GM12878 (cell line): ENCODE data around the gene ANP32D. TPM values are rescaled to one million over a fixed set of nuclear protein-coding genes. Genes with fewer than 3 reads are reported as not detected.
"Not testable (repeated sequence)": the region's sequence is repeated elsewhere in the genome, so short reads cannot be mapped to it uniquely, and the experiment has no call there.

Source experiments
- ATAC-seq: fragments of 200-7000 bp; cut with Tn5 transposase; 3 replicates; pipeline ENCODE4 v1.9.1; 2020; ENCODE audit warnings: mild to moderate bottlenecking, moderate library complexity
- BruUV-seq: library from RNA; stranded (reverse); fragments of 400-500 nt; replicated peaks from 2 replicates; lab custom pipeline; 2021; lab: Mats Ljungman, UMichigan
- CTCF ChIA-PET: fragments of 300-600 bp; sonication (Branson Sonifier 250); formaldehyde crosslinking; extraction: SDS; loops from one replicate; lab custom pipeline; 2021; ENCODE audit warnings: inconsistent platforms; lab: Yijun Ruan, JAX
- POLR2A ChIA-PET: fragments of 350-600 bp; formaldehyde crosslinking; extraction: SDS; loops from one replicate; lab custom pipeline; 2021; ENCODE audit warnings: inconsistent platforms; lab: Charles Lee
- RAD21 ChIA-PET: fragments of 300-600 bp; sonication (Branson Sonifier 250); formaldehyde crosslinking; loops from one replicate; lab custom pipeline; 2023; ENCODE audit warnings: antibody characterized with exemption; ENCODE audit not compliant: unreplicated experiment; lab: Charles Lee
- SMC1A ChIA-PET: fragments of 300-600 bp; sonication (Branson Sonifier 250); formaldehyde crosslinking; loops from one replicate; lab custom pipeline; 2023; ENCODE audit not compliant: unreplicated experiment, uncharacterized antibody; lab: Charles Lee
- DNase-seq: peaks from one replicate; pipeline ENCODE4 v3.0.0-alpha.2; 2011; ENCODE audit warnings: low read depth, low spot score
- FAIRE-seq: peaks from 3 replicates; lab custom pipeline; 2011; peaks lifted over from hg19 to GRCh38; lab: Jason Lieb, UNC
- H2AFZ ChIP-seq: 2 replicates; pipeline ENCODE4 v1.6.0; 2011; ENCODE audit warnings: low read depth, low read length, control low read depth; ENCODE audit not compliant: control insufficient read depth
- H3K27ac ChIP-seq: 2 replicates; pipeline ENCODE4 v1.5.1; 2011; ENCODE audit warnings: control low read depth; ENCODE audit not compliant: control insufficient read depth, insufficient read depth
- H3K27me3 ChIP-seq, 2 experiments: replicated peaks in 1 of 2; 2 replicates each; pipeline versions ENCODE4 v1.6.0 to v1.6.1; 2011; ENCODE audit warnings: low read length in 1 of 2; ENCODE audit not compliant: control insufficient read depth in 2 of 2, insufficient read depth in 2 of 2
- H3K36me3 ChIP-seq, 2 experiments: 2 replicates each; pipeline ENCODE4 v1.5.1; 2011; ENCODE audit warnings: low read length in 1 of 2; ENCODE audit not compliant: control insufficient read depth in 2 of 2, insufficient read depth in 2 of 2
- H3K4me1 ChIP-seq: 2 replicates; pipeline ENCODE4 v1.6.1; 2011; ENCODE audit warnings: mild to moderate bottlenecking, low read length, moderate library complexity, mixed read lengths; ENCODE audit not compliant: control insufficient read depth, insufficient read depth
- H3K4me2 ChIP-seq: 2 replicates; pipeline ENCODE4 v1.6.0; 2011; ENCODE audit warnings: control low read depth; ENCODE audit not compliant: control insufficient read depth, insufficient read depth
- H3K4me3 ChIP-seq: fragments of 200-600 bp; sonication (generic); 2 replicates; pipeline ENCODE4 v1.5.1; 2016
- H3K79me2 ChIP-seq: 2 replicates; pipeline ENCODE4 v1.6.0; 2011; ENCODE audit warnings: low read length; ENCODE audit not compliant: control insufficient read depth, insufficient read depth
- H3K9ac ChIP-seq: 2 replicates; pipeline ENCODE4 v1.8.0; 2011; ENCODE audit warnings: low read length, control low read depth, mixed read lengths; ENCODE audit not compliant: control insufficient read depth, insufficient read depth
- H3K9me3 ChIP-seq: replicated peaks from 3 replicates; pipeline ENCODE4 v1.5.1; 2011; ENCODE audit warnings: mild to moderate bottlenecking, low read length; ENCODE audit not compliant: control insufficient read depth, insufficient read depth
- H4K20me1 ChIP-seq: 2 replicates; pipeline ENCODE4 v1.6.0; 2011; ENCODE audit not compliant: control insufficient read depth, insufficient read depth
- HDGF ChIP-seq: fragments of 450-650 bp; IDR thresholded peaks from 2 replicates; pipeline ENCODE4 v1.6.1; 2016; ENCODE audit warnings: antibody characterized with exemption
- WGBS: methylation state at CpG from one replicate; pipeline ENCODE4 v1.1.6; 2016; ENCODE audit warnings: low lambda C conversion rate; ENCODE audit not compliant: insufficient replicate concordance, insufficient coverage; ENCODE audit errors: missing lambda C conversion rate; 5-methylcytosine and 5-hydroxymethylcytosine counted together
- in situ Hi-C: fragments of 300-500 bp; cut with MboI; formaldehyde crosslinking; loops from 9 replicates; pipeline ENCODE4 v1.14.3; 2018; ENCODE audit warnings: mixed read lengths
- intact Hi-C: fragments of 100-400 bp; cut with micrococcal nuclease; formaldehyde crosslinking; loops from one replicate; pipeline ENCODE4 v1.14.2; 2022; ENCODE audit not compliant: unreplicated experiment
- polyA plus RNA-seq, 11 experiments: library from polyadenylated mRNA; depleted of rRNA in 4 of 11; unstranded in 6 of 11; stranded (reverse) in 5 of 11; fragments of >200 nt; fragmentation: Nextera tagmentation in 4 of 11; fragmentation: Illumina TruSeq in 1 of 11; extraction: Ambion mirVana in 4 of 11; extraction: Trizol in 1 of 11; gene quantifications; 1 replicate in 1 of 11; 2 replicates in 10 of 11; pipeline versions ENCODE4 v1.2.1 to v1.2.3, GENCODE V29; 2011 to 2016; ENCODE audit warnings: inconsistent platforms in 2 of 11, missing spikeins in 2 of 11, low read depth in 1 of 11
- total RNA-seq, 4 experiments: library from RNA; depleted of rRNA in 3 of 4; stranded (reverse); fragments of >200 nt in 3 of 4; fragmentation: Illumina TruSeq in 1 of 4; extraction: Trizol in 1 of 4; gene quantifications; 2 replicates each; pipeline versions ENCODE4 v1.2.1 to v1.2.3, GENCODE V29; 2013 to 2021

The ANP32D gene
- total and polyA plus RNA-seq, 10 of the 15 experiments (the other 5 are each of a cell fraction or from before 2014, with no cell fraction given) = not detected

DNA sequence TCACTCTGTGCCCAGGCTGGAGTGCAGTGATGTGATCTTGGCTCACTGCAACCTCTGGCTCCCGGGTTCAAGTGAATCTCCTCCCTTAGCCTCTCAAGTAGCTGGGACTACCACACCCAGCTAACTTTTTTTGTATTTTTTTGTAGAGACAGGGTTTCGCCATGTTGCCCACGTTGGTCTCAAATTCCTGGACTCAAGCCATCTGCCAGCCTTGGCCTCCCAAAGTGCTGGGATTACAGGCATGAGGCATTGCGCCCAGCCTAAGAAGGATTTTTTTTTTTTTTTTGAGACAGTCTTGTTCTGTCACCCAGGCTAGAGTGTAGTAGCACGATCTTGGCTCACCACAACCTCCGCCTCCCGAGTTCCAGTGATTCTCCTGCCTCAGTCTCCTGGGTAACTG is 17.1 kb downstream of the ANP32D start:
- H3K4me1 ChIP-seq, H3K27me3 ChIP-seq, intact Hi-C loops, H3K27ac ChIP-seq, FAIRE-seq, POLR2A ChIA-PET, H3K9ac ChIP-seq, H3K4me3 ChIP-seq, H3K79me2 ChIP-seq, H3K9me3 ChIP-seq, H3K4me2 ChIP-seq, DNase-seq, H4K20me1 ChIP-seq, H2AFZ ChIP-seq, H3K36me3 ChIP-seq, in situ Hi-C loops, ATAC-seq: not testable (repeated sequence)
- ChIA-PET CTCF (interaction anchor here (0.9 to 1.4 kb wide), 3 partner anchors 14 to 204 kb away, joined by 3 to 4 read pairs (median 3); no protein-coding TSS in a partner anchor), SMC1A (interaction anchor here (0.8 to 2.6 kb wide), 11 partner anchors 9 to 318 kb away, joined by 3 to 9 read pairs (median 3); no protein-coding TSS in a partner anchor), RAD21 (interaction anchor here (0.9 to 2.2 kb wide), 4 partner anchors 22 to 55 kb away, joined by 3 to 6 read pairs (median 4); no protein-coding TSS in a partner anchor)
- 0 out of 2 replicates have a peak, but pooled peaks have one; percentile 55 for TF ChIP-seq HDGF
- whole genome bisulfite sequencing = 37% methylated on average over 7 of the region's 7 CpGs
- BruUV-seq = TSS peak; percentile 70

DNA sequence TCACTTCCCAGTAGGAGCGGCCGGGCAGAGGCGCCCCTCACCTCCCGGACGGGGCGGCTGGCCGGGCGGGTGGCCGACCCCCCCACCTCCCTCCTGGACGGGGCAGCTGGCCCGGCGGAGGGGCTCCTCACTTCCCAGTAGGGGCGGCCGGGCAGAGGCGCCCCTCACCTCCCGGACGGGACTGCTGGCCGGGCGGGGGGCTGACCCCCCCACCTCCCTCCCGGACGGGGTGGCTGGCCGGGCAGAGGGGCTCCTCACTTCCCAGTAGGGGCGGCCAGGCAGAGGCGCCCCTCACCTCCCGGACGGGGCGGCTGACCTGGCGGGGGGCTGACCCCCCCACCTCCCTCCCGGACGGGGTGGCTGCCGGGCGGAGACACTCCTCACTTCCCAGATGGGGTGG is 27.9 kb downstream of the ANP32D start:
- H2AFZ ChIP-seq, H3K4me2 ChIP-seq, H3K27me3 ChIP-seq, in situ Hi-C loops, intact Hi-C loops, CTCF ChIA-PET, SMC1A ChIA-PET, H3K9ac ChIP-seq, FAIRE-seq, H3K4me1 ChIP-seq, H4K20me1 ChIP-seq, H3K36me3 ChIP-seq, H3K79me2 ChIP-seq, H3K27ac ChIP-seq, H3K4me3 ChIP-seq, BruUV-seq, DNase-seq, H3K9me3 ChIP-seq, POLR2A ChIA-PET, ATAC-seq, RAD21 ChIA-PET: not testable (repeated sequence)
- 88% methylated on average over 12 of the region's 32 CpGs for WGBS

DNA sequence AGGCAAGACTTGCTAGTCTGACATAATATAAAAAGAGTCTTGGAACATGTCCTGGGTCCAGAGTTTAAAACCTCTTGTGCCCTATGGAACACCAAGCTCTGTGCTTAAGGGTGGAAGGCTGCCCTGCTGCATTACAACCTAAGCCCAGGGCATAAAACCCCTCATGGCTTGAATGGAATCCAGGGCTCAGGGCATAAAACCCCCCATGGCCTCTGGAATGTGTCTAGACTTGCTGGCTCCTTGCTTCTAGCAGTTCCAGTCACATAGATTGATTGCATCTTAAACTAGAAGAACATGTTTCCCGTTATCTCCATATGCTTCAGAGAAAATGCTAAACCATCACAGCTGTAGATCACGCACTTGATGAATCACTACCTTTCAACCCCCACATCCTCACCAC is 34.5 kb downstream of the ANP32D start:
- 82% methylated on average over 2 of the region's 2 CpGs for WGBS
- H3K27me3 ChIP-seq, H4K20me1 ChIP-seq, ATAC-seq, RAD21 ChIA-PET, FAIRE-seq, H3K27ac ChIP-seq, H3K4me2 ChIP-seq, H3K36me3 ChIP-seq, H2AFZ ChIP-seq, H3K9ac ChIP-seq, H3K9me3 ChIP-seq, BruUV-seq, CTCF ChIA-PET, H3K4me1 ChIP-seq, H3K4me3 ChIP-seq, in situ Hi-C loops, DNase-seq, intact Hi-C loops, H3K79me2 ChIP-seq: not testable (repeated sequence)
- ChIA-PET SMC1A (interaction anchor here (2.5 kb wide), 1 partner anchor 18 kb away, joined by 5 read pairs; no protein-coding TSS in a partner anchor), POLR2A (interaction anchor here (0.7 kb wide), 1 partner anchor 34 kb away, joined by 3 read pairs; no protein-coding TSS in a partner anchor)
